CD4-positive, alpha-beta T cell treated with Interleukin-4 for 1 hour (primary cell): ENCODE data around the gene ASTL.
"Not testable (repeated sequence)": the region's sequence is repeated elsewhere in the genome, so short reads cannot be mapped to it uniquely, and the experiment has no call there.

Experiments
- DNase-seq, 2 donors: peaks; one replicate each; pipeline ENCODE4 v3.0.0-alpha.2; 2020 to 2022

Gene ASTL

GRCh38 chr2:96138179-96139145 lies at the start of gene ASTL:
TSS of gene ASTL (minus strand) at chr2:96138502. CDS start at chr2:96138436, 66 bp downstream.
- DNase-seq: peak; percentile 74

- no peak for DNase-seq
Observed at GRCh38 chr2:96186562-96186961, 48.3 kb upstream of the ASTL start.

- no peak for DNase-seq
Observed at GRCh38 chr2:96185516-96185915, 47.2 kb upstream of the ASTL start.

- DNase-seq: no peak
Observed at GRCh38 chr2:96184989-96185388, 46.7 kb upstream of the ASTL start.

GRCh38 chr2:96184188-96184587 lies 45.9 kb upstream of the ASTL start:
- DNase-seq: no peak

GRCh38 chr2:96181529-96181928 lies 43.2 kb upstream of the ASTL start:
- DNase-seq: no peak

GRCh38 chr2:96180521-96180920 lies 42.2 kb upstream of the ASTL start:
- no peak for DNase-seq

GRCh38 chr2:96180002-96180401 lies 41.7 kb upstream of the ASTL start:
- no peak for DNase-seq

GRCh38 chr2:96176661-96177060 lies 38.4 kb upstream of the ASTL start:
- no peak for DNase-seq

- DNase-seq: no peak
Observed at GRCh38 chr2:96175951-96176350, 37.6 kb upstream of the ASTL start.

GRCh38 chr2:96174251-96175144 lies 36.2 kb upstream of the ASTL start:
- DNase-seq: peak; percentile 84 to 86

- DNase-seq: no peak
Observed at GRCh38 chr2:96171831-96172230, 33.5 kb upstream of the ASTL start.

GRCh38 chr2:96170626-96171025 lies 32.3 kb upstream of the ASTL start:
- no peak for DNase-seq

- DNase-seq: no peak
Observed at GRCh38 chr2:96169868-96170507, 31.7 kb upstream of the ASTL start.

- no peak for DNase-seq
Observed at GRCh38 chr2:96167407-96168013, 29.2 kb upstream of the ASTL start.

- peak; percentile 70 to 77 for DNase-seq
Observed at GRCh38 chr2:96164459-96165184, 26.3 kb upstream of the ASTL start.

- DNase-seq: peak; percentile 70 to 71
Observed at GRCh38 chr2:96163768-96164429, 25.6 kb upstream of the ASTL start.

GRCh38 chr2:96163415-96163767 lies 25.1 kb upstream of the ASTL start:
- no peak for DNase-seq

- DNase-seq: peak in 1 of 2 donors; percentile 53
Observed at GRCh38 chr2:96161898-96162297, 23.6 kb upstream of the ASTL start.

GRCh38 chr2:96160366-96160765 lies 22.1 kb upstream of the ASTL start:
- not testable (repeated sequence) for DNase-seq

- DNase-seq: peak; percentile 43 to 51
Observed at GRCh38 chr2:96159084-96159830, 21.0 kb upstream of the ASTL start.
